GM08714 (cell line): ENCODE data around the gene NIPBL.
"Not testable (repeated sequence)": the region's sequence is repeated elsewhere in the genome, so short reads cannot be mapped to it uniquely, and the experiment has no call there.

Experiments used
- H3K4me3 ChIP-seq: fragments of 200-500 bp; sonication (Bioruptor generic); 2 replicates; pipeline ENCODE4 v1.5.1; 2014; ENCODE audit warnings: mild to moderate bottlenecking, low read length, inconsistent platforms
- ZNF274 ChIP-seq: IDR thresholded peaks from 2 replicates; pipeline ENCODE4 v1.6.1; 2012; ENCODE audit warnings: mild to moderate bottlenecking, low read depth, low read length

Gene NIPBL

GRCh38 chr5:37043693-37044092, 167.1 kb downstream of the NIPBL start:
- H3K4me3 ChIP-seq = no peak overlapping the region
- TF ChIP-seq ZNF274 = no peak

DNA sequence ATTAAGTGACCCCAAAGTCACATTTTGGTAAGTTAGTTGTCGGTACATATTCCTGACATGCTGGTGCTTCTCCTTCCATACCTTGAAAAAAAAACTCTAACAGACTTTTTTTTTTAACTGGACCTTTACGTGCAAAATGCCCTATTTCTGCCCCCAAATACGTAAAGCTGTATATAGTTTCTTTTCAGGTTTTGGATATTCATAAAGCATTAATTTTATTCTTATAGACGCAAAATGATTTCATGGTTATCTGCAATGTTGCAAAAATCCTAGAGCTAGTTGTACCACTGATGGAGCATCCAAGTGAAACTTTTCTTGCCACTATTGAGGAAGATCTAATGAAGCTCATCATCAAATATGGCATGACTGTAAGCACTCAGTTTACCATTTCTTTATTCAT, 167.6 kb downstream of the NIPBL start:
- no peak for TF ChIP-seq ZNF274
- no peak overlapping the region for H3K4me3 ChIP-seq

DNA sequence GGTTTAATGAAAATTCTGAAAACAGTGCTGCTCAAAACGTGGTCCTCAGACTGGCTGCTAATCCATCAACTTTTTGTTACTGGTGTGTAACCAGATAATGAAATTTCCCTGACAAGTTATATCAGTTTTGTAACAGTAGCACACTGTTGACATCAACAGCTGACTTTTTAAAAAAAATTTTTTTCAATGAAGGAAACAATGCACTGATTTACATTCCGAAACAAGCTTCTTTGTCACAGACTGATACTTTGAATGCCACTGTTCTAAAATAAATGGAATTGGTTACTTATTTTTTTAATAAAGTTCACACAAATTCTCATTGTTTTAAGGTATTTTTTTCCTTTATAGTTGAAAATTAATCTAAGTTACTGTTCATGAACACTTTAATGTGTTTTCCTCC, 169.1 kb downstream of the NIPBL start:
- no peak for TF ChIP-seq ZNF274
- no peak overlapping the region for H3K4me3 ChIP-seq

DNA sequence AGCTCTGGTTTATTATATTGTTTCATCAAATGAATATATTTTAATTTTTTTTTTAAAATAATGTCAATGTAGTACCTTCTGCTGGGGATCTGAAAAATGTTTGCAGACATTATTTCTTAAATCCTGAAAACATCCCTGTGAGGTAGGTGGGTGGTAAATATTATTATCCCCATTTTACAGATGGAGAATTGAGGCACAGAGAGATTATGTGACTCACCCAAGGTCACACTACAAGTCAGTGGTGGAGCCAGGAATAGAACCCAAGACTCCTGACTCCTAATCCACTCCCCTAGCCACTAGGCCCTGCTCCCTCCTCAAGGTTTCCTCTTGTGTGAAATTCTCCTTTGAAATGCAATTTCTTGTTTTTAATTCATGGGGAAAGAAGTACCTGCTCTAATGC, 171.4 kb downstream of the NIPBL start:
- TF ChIP-seq ZNF274 = no peak
- H3K4me3 ChIP-seq = no peak overlapping the region

DNA sequence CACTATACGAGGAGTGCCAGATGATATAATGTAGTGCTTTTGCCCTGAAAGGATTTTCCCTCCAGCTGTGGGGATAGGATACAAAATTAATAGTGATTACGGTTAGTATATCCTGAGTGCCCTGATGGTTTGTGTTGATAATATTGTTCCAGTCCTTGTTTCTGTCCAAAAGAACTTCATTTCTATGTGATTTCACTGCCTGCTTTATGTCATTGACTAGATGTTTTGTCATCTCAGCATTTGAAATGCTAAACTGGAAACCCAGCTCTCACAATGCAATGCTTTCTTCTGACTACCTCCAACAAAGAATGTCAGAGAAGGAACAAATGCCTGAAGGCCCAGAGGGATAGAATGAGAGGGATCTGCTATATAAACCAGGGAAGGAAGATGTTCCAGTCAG, 177.8 kb downstream of the NIPBL start:
- no peak for TF ChIP-seq ZNF274
- H3K4me3 ChIP-seq = no peak overlapping the region

- no peak overlapping the region for H3K4me3 ChIP-seq
- no peak for TF ChIP-seq ZNF274
Observed at GRCh38 chr5:37055383-37055990, 178.9 kb downstream of the NIPBL start.

DNA sequence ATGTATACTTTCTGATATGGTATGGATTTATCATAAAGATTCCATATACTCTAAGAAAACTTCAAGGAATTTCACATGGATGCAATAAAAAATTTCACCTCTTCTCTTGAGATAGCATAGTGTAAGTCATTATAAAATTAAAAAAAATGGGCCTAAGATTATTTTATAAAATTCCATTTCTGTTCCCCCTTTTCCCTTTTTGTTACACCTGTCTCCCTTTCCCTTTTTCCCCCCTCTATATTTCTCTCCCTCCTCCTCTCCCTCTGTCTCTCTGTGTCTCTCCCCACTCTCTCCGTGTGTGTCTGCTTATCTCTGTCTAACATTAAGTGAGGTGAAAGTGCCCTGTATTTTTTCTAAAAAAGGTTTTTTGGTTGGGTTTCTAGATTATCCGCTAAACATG, 180.2 kb downstream of the NIPBL start:
- no peak overlapping the region for H3K4me3 ChIP-seq
- TF ChIP-seq ZNF274 = no peak

DNA sequence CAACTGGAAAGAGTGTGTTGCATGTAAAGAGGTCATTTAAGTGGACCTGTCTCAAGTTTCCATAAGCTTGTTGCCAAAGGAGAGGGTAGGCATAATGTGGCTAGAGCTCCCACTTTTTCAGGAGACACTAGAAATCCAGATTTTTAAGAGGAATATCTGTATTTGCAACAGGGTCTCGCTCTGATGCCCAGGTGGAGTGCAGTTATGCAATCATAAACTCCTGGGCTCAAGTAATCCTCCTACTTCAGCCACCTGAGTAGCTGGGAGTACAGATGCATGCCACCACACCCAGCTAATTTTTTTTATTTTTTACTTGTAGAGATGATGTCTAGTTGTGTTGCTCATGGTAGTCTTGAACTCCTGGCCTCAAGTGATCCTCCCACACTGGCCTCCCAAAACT, 183.5 kb downstream of the NIPBL start:
- no peak for TF ChIP-seq ZNF274
- H3K4me3 ChIP-seq = no peak overlapping the region

- no peak overlapping the region for H3K4me3 ChIP-seq
- TF ChIP-seq ZNF274 = no peak
Observed at GRCh38 chr5:37063739-37064138, 187.2 kb downstream of the NIPBL start.

GRCh38 chr5:37064442-37064841, 187.9 kb downstream of the NIPBL start:
- H3K4me3 ChIP-seq = no peak overlapping the region
- TF ChIP-seq ZNF274 = no peak

DNA sequence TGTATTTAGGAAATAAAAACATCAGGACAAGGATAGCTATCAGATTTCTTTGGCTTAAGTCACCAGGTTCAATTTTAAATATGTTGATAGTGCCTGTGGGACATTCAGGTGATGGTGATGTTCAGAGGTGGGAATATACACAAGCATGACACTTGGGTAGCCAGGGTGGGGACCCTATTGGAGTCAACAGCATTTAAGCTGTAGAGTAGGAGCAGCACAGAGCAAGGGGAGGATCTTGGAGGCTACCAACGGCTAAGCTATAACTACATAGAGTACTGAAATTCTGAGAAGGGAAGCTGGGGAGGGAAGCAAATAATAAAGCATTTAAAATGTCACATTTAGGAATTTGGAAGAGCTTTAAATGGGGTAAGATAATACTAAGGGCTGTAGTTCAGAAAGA, 194.9 kb downstream of the NIPBL start:
- no peak for TF ChIP-seq ZNF274
- H3K4me3 ChIP-seq = no peak overlapping the region

- TF ChIP-seq ZNF274 = no peak
- no peak overlapping the region for H3K4me3 ChIP-seq
Observed at GRCh38 chr5:37071901-37072581, 195.5 kb downstream of the NIPBL start.

- no peak overlapping the region for H3K4me3 ChIP-seq
- TF ChIP-seq ZNF274 = no peak
Observed at GRCh38 chr5:37075399-37075950, 198.9 kb downstream of the NIPBL start.

DNA sequence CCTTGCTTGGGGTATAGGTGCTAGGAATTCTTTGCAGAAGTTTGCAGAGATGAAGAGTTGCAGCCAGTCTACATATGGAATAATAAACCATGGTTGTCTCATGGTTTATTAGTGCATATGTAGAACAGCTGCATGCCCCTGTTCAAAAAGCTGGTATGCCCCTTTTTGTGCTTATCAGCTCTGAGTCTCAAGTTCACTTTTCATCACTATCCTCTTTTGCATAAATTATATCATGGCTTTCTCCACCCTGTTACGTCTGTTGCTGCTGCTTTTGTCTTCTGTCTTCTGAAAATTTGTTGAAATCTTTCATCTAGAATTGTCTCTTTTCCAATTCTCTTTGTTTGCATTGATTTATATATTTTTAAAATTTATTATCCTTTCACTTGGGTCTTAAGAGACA, 200.6 kb downstream of the NIPBL start:
- H3K4me3 ChIP-seq = no peak overlapping the region

DNA sequence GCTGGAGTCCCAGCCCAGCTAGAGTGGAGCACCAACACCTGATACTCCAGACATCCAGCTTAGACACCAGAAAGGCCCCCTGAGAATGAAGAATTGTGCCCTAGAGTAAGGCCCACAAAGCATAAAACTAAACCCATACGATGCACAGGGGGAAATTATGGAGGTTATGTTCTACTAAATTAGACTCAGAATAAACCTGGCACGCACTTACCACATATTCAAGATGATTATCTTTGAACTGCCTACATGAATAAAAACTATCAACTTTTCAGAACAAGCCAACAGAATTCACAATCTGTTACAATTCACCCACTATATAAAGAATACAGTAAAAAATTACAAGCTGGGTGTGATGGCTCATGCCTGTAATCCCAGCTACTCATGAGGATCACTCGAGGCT, 204.1 kb downstream of the NIPBL start:
- no peak overlapping the region for H3K4me3 ChIP-seq
- TF ChIP-seq ZNF274 = no peak

More for the DNA sequence above, 200.6 kb downstream of the NIPBL start:
- TF ChIP-seq ZNF274 = no peak

DNA sequence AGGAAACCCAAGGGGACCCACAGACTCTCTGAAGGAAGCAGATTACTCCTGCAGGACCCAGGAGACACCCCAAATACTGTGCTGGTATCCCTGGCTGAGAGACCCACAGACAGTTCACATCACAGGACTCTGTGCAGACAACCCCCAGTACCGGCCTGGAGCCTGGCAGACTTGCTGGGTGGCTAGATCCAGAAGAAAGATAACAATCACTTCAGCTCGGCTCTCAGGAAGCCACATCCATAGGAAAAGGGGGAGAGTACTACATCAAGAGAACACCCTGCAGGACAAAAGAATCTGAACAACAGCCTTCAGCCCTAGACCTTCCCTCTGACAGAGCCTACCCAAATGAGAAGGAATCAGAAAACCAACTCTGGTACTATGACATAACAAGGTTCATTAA, 206.4 kb downstream of the NIPBL start:
- H3K4me3 ChIP-seq = not testable (repeated sequence)

GRCh38 chr5:37086026-37086425, 209.5 kb downstream of the NIPBL start:
- H3K4me3 ChIP-seq = not testable (repeated sequence)
